ENCODE measurements around the gene TMEM106C. TPM values are rescaled to one million over a fixed set of nuclear protein-coding genes. Genes with fewer than 3 reads are reported as not detected.

TMEM106C gene
- total RNA-seq, 2 donors from 2014 or later: 54.7 to 107 TPM

DNA sequence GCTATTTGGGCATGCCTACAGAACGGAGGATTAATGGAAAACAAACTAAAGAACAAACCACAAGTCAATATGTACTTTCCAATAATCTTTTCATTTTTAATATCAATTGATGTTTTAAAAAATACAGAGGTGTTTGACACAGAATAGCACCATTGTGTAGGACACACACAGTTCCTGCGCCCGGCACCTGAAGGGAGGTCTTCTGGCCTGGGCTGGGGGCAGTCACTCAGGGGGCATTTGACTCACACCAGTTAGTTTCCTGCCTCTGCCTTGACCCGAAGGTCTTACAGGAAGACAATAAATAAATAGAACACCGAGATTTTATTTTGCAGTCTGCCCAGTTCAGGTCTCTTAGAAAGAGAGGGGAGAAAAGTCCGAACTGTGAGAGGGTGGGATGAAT lies 9.5 kb downstream of the TMEM106C start:
- H3K9me3 ChIP-seq: no peaks in the 10 kb centered on the region
- no peak overlapping the region for H3K4me3 ChIP-seq
- no peaks in the 10 kb centered on the region for H3K36me3 ChIP-seq
- H3K4me1 ChIP-seq: no peaks in the 10 kb centered on the region
- H3K27me3 ChIP-seq: no peaks in the 10 kb centered on the region
- no peak overlapping the region for H3K27ac ChIP-seq
- DNase-seq (ENCODE audit: low spot score): no peak
- no peak for TF ChIP-seq CTCF (IDR thresholded peaks at IDR 0.05)

DNA sequence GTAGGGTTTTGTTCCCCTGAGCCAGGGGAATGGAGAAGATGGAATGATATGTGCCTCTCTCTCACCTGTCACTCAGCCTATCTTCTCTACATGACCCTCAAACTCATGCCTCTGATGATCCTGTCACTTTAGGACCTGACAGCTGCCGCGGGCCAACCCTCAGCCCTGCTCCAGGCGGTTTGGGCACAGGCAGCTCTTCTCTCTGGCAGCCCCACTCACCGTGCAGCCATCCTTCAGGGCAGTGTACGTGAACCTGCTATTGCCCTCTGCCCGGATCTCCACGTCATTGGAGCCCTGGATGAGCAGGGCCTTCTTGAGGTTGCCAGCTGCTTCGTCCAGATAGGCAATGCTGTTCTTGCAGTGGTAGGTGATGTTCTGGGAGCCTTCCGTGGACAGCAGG lies 10.5 kb downstream of the TMEM106C start:
- DNase-seq (ENCODE audit: low spot score): no peak
- TF ChIP-seq CTCF (IDR thresholded peaks at IDR 0.05): no peak
- Histone ChIP-seq H3K36me3 (no peaks in the 10 kb centered on the region), H3K4me1 (no peaks in the 10 kb centered on the region), H3K27ac (no peak overlapping the region), H3K4me3 (no peak overlapping the region), H3K27me3 (no peaks in the 10 kb centered on the region), H3K9me3 (no peaks in the 10 kb centered on the region)

- no peak for TF ChIP-seq CTCF (IDR thresholded peaks at IDR 0.05)
- Histone ChIP-seq H3K4me3 (no peak overlapping the region), H3K27me3 (no peaks in the 10 kb centered on the region), H3K36me3 (no peaks in the 10 kb centered on the region), H3K27ac (no peak overlapping the region), H3K9me3 (no peaks in the 10 kb centered on the region), H3K4me1 (no peaks in the 10 kb centered on the region)
- no peak for DNase-seq (ENCODE audit: low spot score)
Observed at GRCh38 chr12:47975036-47975620, 11.7 kb downstream of the TMEM106C start.

DNA sequence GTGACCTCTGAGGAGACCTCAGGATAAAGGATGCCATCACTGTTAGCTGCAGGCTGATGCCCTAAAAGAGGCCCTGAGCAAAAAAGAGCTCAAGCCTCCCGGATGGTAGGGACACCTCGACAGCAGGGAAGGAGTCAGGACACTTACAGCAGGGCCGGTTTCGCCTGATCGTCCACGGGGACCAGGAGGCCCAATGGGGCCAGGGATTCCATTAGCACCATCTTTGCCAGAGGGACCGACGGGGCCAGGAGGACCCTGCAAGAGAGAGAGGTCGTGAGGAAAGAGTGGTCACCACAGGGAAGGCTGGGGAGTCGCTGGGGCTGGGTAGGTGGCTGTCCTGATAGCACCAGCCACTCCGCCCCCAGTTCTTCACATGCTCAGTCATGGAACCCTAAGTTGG lies 12.4 kb downstream of the TMEM106C start:
- no peaks in the 10 kb centered on the region for H3K9me3 ChIP-seq
- no peak for DNase-seq (ENCODE audit: low spot score)
- no peak overlapping the region for H3K27ac ChIP-seq
- TF ChIP-seq CTCF (IDR thresholded peaks at IDR 0.05): no peak
- H3K4me1 ChIP-seq: no peaks in the 10 kb centered on the region
- no peaks in the 10 kb centered on the region for H3K27me3 ChIP-seq
- no peaks in the 10 kb centered on the region for H3K36me3 ChIP-seq
- no peak overlapping the region for H3K4me3 ChIP-seq

GRCh38 chr12:47977046-47977771 lies 13.8 kb downstream of the TMEM106C start:
- no peak for DNase-seq (ENCODE audit: low spot score)
- Histone ChIP-seq H3K4me3 (no peak overlapping the region), H3K27ac (no peak overlapping the region), H3K36me3 (no peaks in the 10 kb centered on the region), H3K4me1 (no peaks in the 10 kb centered on the region), H3K27me3 (no peaks in the 10 kb centered on the region), H3K9me3 (no peaks in the 10 kb centered on the region)
- TF ChIP-seq CTCF (IDR thresholded peaks at IDR 0.05): no peak
